ENCODE measurements around the gene M1AP.

GRCh38 chr2:74688881-74689280, 40.8 kb upstream of the M1AP start:
- TF ChIP-seq EZH2 (IDR thresholded peaks at IDR 0.05; ENCODE audit: low read length) (no peak), CTCF (optimal IDR thresholded peaks at IDR 0.05 in 1 of 3, IDR thresholded peaks at IDR 0.05 in 1 of 3, conservative IDR thresholded peaks at IDR 0.05 in 1 of 3; ENCODE audit: extremely low read depth in 1 of 3, insufficient read depth in 2 of 3, low read length in 3 of 3) (no peak)
